ENCODE results near the gene IGFBP6.

Gene IGFBP6

GRCh38 chr12:53122961-53123468, 25.5 kb downstream of the IGFBP6 start:
- DNase-seq = no peak

GRCh38 chr12:53123578-53124351, 26.3 kb downstream of the IGFBP6 start:
- no peak for DNase-seq

DNA sequence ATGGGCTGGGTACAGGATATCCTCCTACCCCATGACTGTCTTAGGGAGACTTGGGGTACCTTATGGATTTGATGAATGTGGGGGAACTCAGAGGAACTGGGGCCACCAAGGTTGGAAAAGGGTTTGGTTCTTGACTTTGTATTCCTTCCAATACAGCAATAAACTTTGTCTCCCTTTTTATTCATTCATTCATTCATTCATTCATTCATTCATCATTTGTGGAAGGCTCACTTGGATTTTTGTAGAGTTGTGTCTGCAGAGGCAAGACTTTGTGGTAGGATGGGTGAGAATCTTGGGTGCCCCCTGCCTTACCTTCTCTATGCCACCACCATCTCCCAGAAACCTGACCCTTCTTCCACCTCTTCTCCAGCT, 26.9 kb downstream of the IGFBP6 start:
- no peak for DNase-seq

DNA sequence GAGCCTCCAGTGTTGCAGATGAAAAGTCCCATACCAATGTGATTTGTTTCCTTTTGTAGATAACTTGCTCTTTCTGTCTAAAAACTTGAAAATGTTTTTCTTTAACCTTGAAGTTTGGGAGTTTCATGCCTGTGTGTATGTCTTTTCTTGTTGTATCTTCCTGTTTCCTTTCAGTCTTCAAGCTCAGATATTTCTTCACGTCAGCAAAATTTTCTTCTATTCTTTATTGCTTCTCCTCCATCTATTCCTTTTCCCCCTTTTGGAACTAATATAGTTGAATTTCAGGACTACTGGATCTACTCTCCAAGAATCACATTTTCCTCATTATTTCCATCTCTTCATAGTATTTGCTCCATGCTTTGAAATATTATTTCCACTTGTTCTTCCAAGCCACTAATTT, 29.7 kb downstream of the IGFBP6 start:
- no peak for DNase-seq

DNA sequence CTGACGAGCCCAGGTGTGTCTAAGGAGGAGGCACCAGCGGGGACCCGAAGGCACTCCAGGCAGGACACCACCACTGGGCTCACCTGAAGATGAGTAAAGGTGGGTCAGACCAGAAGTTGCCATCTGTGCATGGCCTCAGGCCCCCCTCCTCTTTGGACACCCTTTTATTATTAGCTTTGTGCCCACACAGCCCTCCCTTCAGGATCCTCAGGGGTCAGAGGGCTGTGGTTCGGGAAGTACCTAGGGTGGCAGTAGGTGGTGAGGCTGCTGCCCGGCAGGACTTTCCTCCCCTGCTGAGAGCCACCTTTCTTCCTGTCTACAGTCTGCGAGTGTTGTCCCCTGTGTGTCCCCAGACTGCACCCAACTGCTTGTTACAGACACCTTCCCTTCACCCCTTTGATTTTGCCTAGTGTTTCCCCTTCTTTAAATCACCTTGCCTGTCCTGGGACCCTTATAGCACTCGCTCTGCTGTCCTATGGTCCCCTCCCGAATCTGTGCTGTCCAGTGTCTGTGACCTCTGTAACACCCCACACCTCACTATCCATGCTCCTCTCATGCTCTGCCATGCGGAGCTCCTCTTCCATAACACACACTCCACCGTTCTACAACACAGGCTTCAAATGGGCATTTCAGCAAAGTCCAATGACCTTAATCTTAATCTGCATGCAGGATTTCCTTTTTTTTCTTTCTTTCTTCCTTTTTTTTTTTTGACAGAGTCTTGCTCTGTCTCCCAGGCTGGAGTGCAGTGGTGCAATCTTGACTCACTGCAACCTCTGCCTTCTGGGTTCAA, 31.5 kb downstream of the IGFBP6 start:
- DNase-seq = no peak

DNA sequence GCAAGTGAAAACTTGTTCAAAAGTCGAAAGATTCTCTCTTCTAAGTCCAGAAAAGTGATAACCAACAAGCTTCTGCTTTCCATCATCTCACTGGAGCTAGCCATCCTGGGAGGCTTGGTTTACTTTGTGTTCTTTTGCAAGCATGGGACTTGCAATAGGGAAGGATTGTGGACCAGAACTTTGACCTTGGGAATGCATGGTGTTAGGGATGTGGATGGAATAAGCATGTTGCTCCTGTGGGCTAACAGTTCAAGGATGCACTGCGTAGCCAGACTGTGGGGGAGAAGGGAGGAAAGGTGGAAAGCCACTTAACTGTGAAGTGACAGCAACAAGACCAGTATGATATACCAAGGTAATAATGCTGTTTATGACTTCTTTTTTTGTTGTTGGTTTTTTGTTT, 34.4 kb downstream of the IGFBP6 start:
- no peak for DNase-seq

- no peak for DNase-seq
Observed at GRCh38 chr12:53133722-53134121, 36.3 kb downstream of the IGFBP6 start.

DNA sequence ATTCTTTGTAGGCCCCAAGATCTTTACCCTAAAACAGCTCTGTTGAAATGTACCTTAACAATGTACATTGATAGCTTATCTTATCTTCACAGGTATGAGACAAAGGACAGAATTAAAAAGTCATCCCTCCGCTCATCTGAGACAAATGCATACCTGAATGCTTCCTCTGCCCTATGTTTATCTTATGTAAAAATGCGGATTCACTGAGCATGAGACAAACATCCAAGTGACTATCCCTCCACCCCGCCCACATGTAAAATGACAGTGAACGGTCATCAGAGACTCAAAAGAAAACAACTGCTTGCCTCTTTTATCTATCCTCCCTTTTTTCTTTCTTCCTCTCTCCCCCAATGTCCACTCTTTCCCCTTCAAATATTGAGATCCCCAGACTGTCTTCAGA, 45.9 kb downstream of the IGFBP6 start:
- no peak for DNase-seq

GRCh38 chr12:53145383-53146260, 48.2 kb downstream of the IGFBP6 start:
- DNase-seq = no peak

GRCh38 chr12:53147181-53147580, 49.7 kb downstream of the IGFBP6 start:
- no peak for DNase-seq

- no peak for DNase-seq
Observed at GRCh38 chr12:53147653-53148052, 50.2 kb downstream of the IGFBP6 start.

- no peak for DNase-seq
Observed at GRCh38 chr12:53151039-53151438, 53.6 kb downstream of the IGFBP6 start.

Data from NCI-H446 (cell line).